ENCODE measurements around the gene PHTF2. TPM values are rescaled to one million over a fixed set of nuclear protein-coding genes. Genes with fewer than 3 reads are reported as not detected.

The PHTF2 gene
- total RNA-seq, 2 donors from 2014 or later = 15.4 to 20.6 TPM

GRCh38 chr7:77954773-77955555 is 156.4 kb downstream of the PHTF2 start:
- TF ChIP-seq CTCF (conservative IDR thresholded peaks at IDR 0.05) = no peak
- DNase-seq = no peak
- no peaks in the 10 kb centered on the region for H3K36me3 Mint-ChIP-seq (ENCODE audit: low read depth)
- peaks cover 20% of the 10 kb centered on the region for H3K27me3 Mint-ChIP-seq (ENCODE audit: insufficient read depth)
- Histone ChIP-seq H3K4me3 (ENCODE audit: low read length) (no peak overlapping the region), H3K9me3 (ENCODE audit: control insufficient read depth, low read length) (no peaks in the 10 kb centered on the region), H3K27me3 (ENCODE audit: control insufficient read depth, insufficient read depth, low read length, poor library complexity, severe bottlenecking) (peaks cover 25% of the 10 kb centered on the region), H3K4me1 (ENCODE audit: control insufficient read depth, insufficient read depth, low read length) (no peaks in the 10 kb centered on the region), H3K9ac (ENCODE audit: extremely low read depth, low read length, poor library complexity, severe bottlenecking) (no peak overlapping the region), H3K27ac (ENCODE audit: low read depth, low read length) (no peak overlapping the region), H3K36me3 (ENCODE audit: control insufficient read depth, insufficient read depth, low read length) (no peaks in the 10 kb centered on the region)
- no peak overlapping the region for H3K4me3 Mint-ChIP-seq
- peaks cover 4% of the 10 kb centered on the region for H3K4me1 Mint-ChIP-seq
- 94 to 100% methylated on average over 2 to 3 of the region's 3 CpGs for WGBS, 2 experiments (ENCODE audit: insufficient coverage in 1 of 2, insufficient read length in 1 of 2)
- H3K9me3 Mint-ChIP-seq = no peaks in the 10 kb centered on the region
- H3K27ac Mint-ChIP-seq = no peak overlapping the region

GRCh38 chr7:77958436-77958835 is 159.9 kb downstream of the PHTF2 start:
- H3K4me1 ChIP-seq (ENCODE audit: control insufficient read depth, insufficient read depth, low read length) = peaks cover 6% of the 10 kb centered on the region
- no peak for TF ChIP-seq CTCF (conservative IDR thresholded peaks at IDR 0.05)
- H3K27me3 ChIP-seq (ENCODE audit: control insufficient read depth, insufficient read depth, low read length, poor library complexity, severe bottlenecking) = peaks cover 59% of the 10 kb centered on the region
- Mint-ChIP-seq H3K4me1 (peaks cover 9% of the 10 kb centered on the region), H3K27me3 (ENCODE audit: insufficient read depth) (peaks cover 51% of the 10 kb centered on the region), H3K9me3 (no peaks in the 10 kb centered on the region), H3K36me3 (ENCODE audit: low read depth) (no peaks in the 10 kb centered on the region), H3K27ac (no peak overlapping the region), H3K4me3 (no peak overlapping the region)
- DNase-seq = no peak
- no peaks in the 10 kb centered on the region for H3K36me3 ChIP-seq (ENCODE audit: control insufficient read depth, insufficient read depth, low read length)
- WGBS, 2 experiments (ENCODE audit: insufficient coverage in 1 of 2, insufficient read length in 1 of 2) = 85 to 93% methylated on average over 2 of the region's 2 CpGs
- H3K9me3 ChIP-seq (ENCODE audit: control insufficient read depth, low read length) = no peaks in the 10 kb centered on the region
- H3K4me3 ChIP-seq (ENCODE audit: low read length) = no peak overlapping the region
- no peak overlapping the region for H3K27ac ChIP-seq (ENCODE audit: low read depth, low read length)
- no peak overlapping the region for H3K9ac ChIP-seq (ENCODE audit: extremely low read depth, low read length, poor library complexity, severe bottlenecking)

GRCh38 chr7:77959080-77959479 is 160.5 kb downstream of the PHTF2 start:
- H3K9me3 Mint-ChIP-seq = no peaks in the 10 kb centered on the region
- H3K36me3 Mint-ChIP-seq (ENCODE audit: low read depth) = no peaks in the 10 kb centered on the region
- Histone ChIP-seq H3K4me1 (ENCODE audit: control insufficient read depth, insufficient read depth, low read length) (peaks cover 6% of the 10 kb centered on the region), H3K4me3 (ENCODE audit: low read length) (no peak overlapping the region), H3K9me3 (ENCODE audit: control insufficient read depth, low read length) (no peaks in the 10 kb centered on the region), H3K9ac (ENCODE audit: extremely low read depth, low read length, poor library complexity, severe bottlenecking) (no peak overlapping the region), H3K27ac (ENCODE audit: low read depth, low read length) (no peak overlapping the region), H3K36me3 (ENCODE audit: control insufficient read depth, insufficient read depth, low read length) (no peaks in the 10 kb centered on the region), H3K27me3 (ENCODE audit: control insufficient read depth, insufficient read depth, low read length, poor library complexity, severe bottlenecking) (peaks cover 66% of the 10 kb centered on the region)
- H3K4me1 Mint-ChIP-seq = peaks cover 9% of the 10 kb centered on the region
- peaks cover 57% of the 10 kb centered on the region for H3K27me3 Mint-ChIP-seq (ENCODE audit: insufficient read depth)
- no peak for TF ChIP-seq CTCF (conservative IDR thresholded peaks at IDR 0.05)
- WGBS, 2 experiments (ENCODE audit: insufficient coverage in 1 of 2, insufficient read length in 1 of 2) = 84% methylated on average over 2 of the region's 2 CpGs; no CpG with 5 or more reads in 1 of the 2 experiments
- H3K27ac Mint-ChIP-seq = no peak overlapping the region
- DNase-seq = no peak
- no peak overlapping the region for H3K4me3 Mint-ChIP-seq
